HCT116 (cell line): ENCODE data around the gene ADARB2. TPM values are rescaled to one million over a fixed set of nuclear protein-coding genes. Genes with fewer than 3 reads are reported as not detected.

Source experiments
- ATAC-seq: fragments of 200-7000 bp; cut with Tn5 transposase; 2 replicates; pipeline ENCODE4 v1.9.1; 2020; ENCODE audit warnings: mild to moderate bottlenecking, moderate library complexity
- BruUV-seq: library from RNA; stranded (reverse); fragments of 400-500 nt; replicated peaks from 2 replicates; lab custom pipeline; 2021; lab: Mats Ljungman, UMichigan
- CTCF ChIA-PET: fragments of 300-600 bp; sonication (Branson Sonifier 250); formaldehyde crosslinking; loops from one replicate; lab custom pipeline; 2021; ENCODE audit warnings: antibody characterized with exemption; lab: Charles Lee
- POLR2A ChIA-PET: fragments of 300-600, 350-600 bp; sonication (Branson Sonifier 250); formaldehyde crosslinking; loops from one replicate; lab custom pipeline; 2021; ENCODE audit warnings: antibody characterized with exemption; lab: Charles Lee
- RAD21 ChIA-PET, 2 experiments: fragments of 300-600 bp; sonication (Branson Sonifier 250); formaldehyde crosslinking; loops; one replicate each; lab custom pipeline; 2023; ENCODE audit warnings: low total read pairs in 2 of 2; ENCODE audit not compliant: uncharacterized antibody in 2 of 2, unreplicated experiment in 2 of 2, low non-redundant PET in 1 of 2; lab: Charles Lee
- DNase-seq: peaks from one replicate; pipeline ENCODE4 v3.0.0-alpha.2; 2010; ENCODE audit warnings: low read depth, low spot score
- H2AFZ ChIP-seq: fragments of 200-600 bp; shearing (Covaris generic), sonication (generic); 2 replicates; pipeline ENCODE4 v1.6.1; 2017; ENCODE audit warnings: low read depth, mixed run types, mixed read lengths, antibody characterized with exemption, low read length; ENCODE audit not compliant: poor library complexity, severe bottlenecking
- H3K27ac ChIP-seq: 2 replicates; pipeline ENCODE4 v1.5.1; 2012; ENCODE audit warnings: low read depth, low read length
- H3K27me3 ChIP-seq: fragments of 200-600 bp; sonication (generic); 2 replicates; pipeline ENCODE4 v1.6.1; 2016; ENCODE audit warnings: mixed run types, low read length, mixed read lengths; ENCODE audit not compliant: insufficient read depth
- H3K36me3 ChIP-seq, 2 experiments: fragments of 200-500 bp in 1 of 2; fragments of 200-600 bp in 1 of 2; sonication (Bioruptor generic) in 1 of 2; sonication (generic) in 1 of 2; 2 replicates each; pipeline versions ENCODE4 v1.5.1 to v1.6.1; 2014 to 2016; ENCODE audit warnings: low read length in 2 of 2, inconsistent platforms in 1 of 2, mixed read lengths in 1 of 2, mixed run types in 1 of 2; ENCODE audit not compliant: insufficient read depth in 2 of 2, control insufficient read depth in 1 of 2
- H3K4me1 ChIP-seq, 2 experiments: fragments of 200-600 bp in 1 of 2; sonication (generic) in 1 of 2; 2 replicates each; pipeline versions ENCODE4 v1.5.1 to v1.6.1; 2012 to 2017; ENCODE audit warnings: low read length in 2 of 2, inconsistent platforms in 1 of 2, mild to moderate bottlenecking in 1 of 2, mixed read lengths in 1 of 2, mixed run types in 1 of 2, moderate library complexity in 1 of 2; ENCODE audit not compliant: insufficient read depth in 2 of 2, control insufficient read depth in 1 of 2
- H3K4me2 ChIP-seq: fragments of 200-600 bp; sonication (generic); 2 replicates; pipeline ENCODE4 v1.6.1; 2017; ENCODE audit warnings: mixed run types, low read length, mixed read lengths
- H3K4me3 ChIP-seq, 2 experiments: fragments of 200-600 bp in 1 of 2; sonication (generic) in 1 of 2; replicated peaks in 1 of 2; 2 replicates each; pipeline ENCODE4 v1.5.1; 2011 to 2016; ENCODE audit warnings: low read length in 2 of 2, control low read depth in 1 of 2, low read depth in 1 of 2, mild to moderate bottlenecking in 1 of 2, mixed read lengths in 1 of 2, mixed run types in 1 of 2
- H3K79me2 ChIP-seq: fragments of 200-600 bp; sonication (generic); 2 replicates; pipeline ENCODE4 v1.6.1; 2017; ENCODE audit warnings: mild to moderate bottlenecking, mixed run types, low read length, moderate library complexity, mixed read lengths; ENCODE audit not compliant: insufficient read depth
- H3K9ac ChIP-seq: fragments of 200-600 bp; sonication (generic); 2 replicates; pipeline ENCODE4 v1.6.1; 2016; ENCODE audit warnings: low read length, mixed read lengths
- H3K9me2 ChIP-seq: fragments of 200-600 bp; sonication (generic), shearing (Covaris generic); 2 replicates; pipeline ENCODE4 v1.6.1; 2017; ENCODE audit warnings: mixed run types, mild to moderate bottlenecking, moderate library complexity; ENCODE audit not compliant: insufficient read depth
- H3K9me3 ChIP-seq, 2 experiments: fragments of 200-500 bp in 1 of 2; fragments of 200-600 bp in 1 of 2; sonication (Bioruptor generic) in 1 of 2; sonication (generic) in 1 of 2; 2 replicates each; pipeline ENCODE4 v1.6.1; 2014 to 2017; ENCODE audit warnings: low read length in 2 of 2, mixed read lengths in 2 of 2, inconsistent platforms in 1 of 2, low read depth in 1 of 2, mild to moderate bottlenecking in 1 of 2, mixed run types in 1 of 2, moderate library complexity in 1 of 2; ENCODE audit not compliant: control insufficient read depth in 1 of 2, insufficient read depth in 1 of 2
- H4K20me1 ChIP-seq: fragments of 200-600 bp; sonication (generic), shearing (Covaris generic); 2 replicates; pipeline ENCODE4 v1.6.1; 2017; ENCODE audit warnings: mixed run types, mild to moderate bottlenecking, moderate library complexity; ENCODE audit not compliant: insufficient read depth
- EGR1 ChIP-seq: IDR thresholded peaks from 2 replicates; pipeline ENCODE4 v1.6.1; 2012; ENCODE audit warnings: low read depth
- ELF1 ChIP-seq: IDR thresholded peaks from 2 replicates; pipeline ENCODE4 v1.6.1; 2012; ENCODE audit warnings: low read depth, borderline replicate concordance
- EZH2 ChIP-seq: fragments of 200-600 bp; sonication (generic); IDR thresholded peaks from 2 replicates; pipeline ENCODE4 v1.6.1; 2017; ENCODE audit warnings: antibody characterized with exemption, mixed run types
- EZH2phosphoT487 ChIP-seq: fragments of 200-600 bp; IDR thresholded peaks from 2 replicates; pipeline ENCODE4 v1.6.1; 2018; ENCODE audit warnings: antibody characterized with exemption, borderline replicate concordance
- POLR2A ChIP-seq: IDR thresholded peaks from 2 replicates; pipeline ENCODE4 v1.7.0; 2011; ENCODE audit warnings: borderline replicate concordance; ENCODE audit not compliant: insufficient read depth, insufficient read length; ENCODE audit errors: extremely low read depth
- RAD21 ChIP-seq: IDR thresholded peaks from 2 replicates; pipeline ENCODE4 v1.6.1; 2012; ENCODE audit warnings: low read depth, mild to moderate bottlenecking
- YY1 ChIP-seq: IDR thresholded peaks from 2 replicates; pipeline ENCODE4 v1.6.1; 2011; ENCODE audit warnings: low read length, low read depth, moderate library complexity, mild to moderate bottlenecking; ENCODE audit not compliant: insufficient replicate concordance; ENCODE audit errors: extremely low read depth
- ZNF274 ChIP-seq: fragments of 200-500 bp; sonication (Bioruptor generic); IDR thresholded peaks from 2 replicates; pipeline ENCODE4 v1.6.1; 2014; ENCODE audit warnings: mild to moderate bottlenecking, low read depth, low read length, inconsistent platforms
- intact Hi-C: fragments of 100-400 bp; cut with micrococcal nuclease; formaldehyde crosslinking; loops from 2 replicates; pipeline ENCODE4 v1.10.0; 2022
- total RNA-seq: library from RNA; stranded (reverse); gene quantifications from one replicate; pipeline ENCODE4 v1.2.1, GENCODE V29; 2021; ENCODE audit not compliant: unreplicated experiment
- TF ChIP-seq, protein P1 (sequence below): IDR thresholded peaks from 2 replicates; pipeline ENCODE4 v1.6.1; 2012; ENCODE audit warnings: low read depth
- TF ChIP-seq, protein P2 (sequence below), 3 experiments: fragments of 200-600 bp in 1 of 3; sonication (generic) in 1 of 3; IDR thresholded peaks in 2 of 3; conservative IDR thresholded peaks in 1 of 3; 2 replicates each; pipeline ENCODE4 v1.5.1; 2012 to 2017; ENCODE audit warnings: low read depth in 2 of 3, low read length in 2 of 3, antibody characterized with exemption in 1 of 3, borderline replicate concordance in 1 of 3, control low read depth in 1 of 3, mild to moderate bottlenecking in 1 of 3, mixed read lengths in 1 of 3, mixed run types in 1 of 3, moderate library complexity in 1 of 3; ENCODE audit not compliant: insufficient read depth in 1 of 3
- TF ChIP-seq, protein P3 (sequence below): IDR thresholded peaks from 2 replicates; pipeline ENCODE4 v1.6.1; 2011; ENCODE audit warnings: mild to moderate bottlenecking, low read length, moderate library complexity; ENCODE audit not compliant: insufficient replicate concordance; ENCODE audit errors: extremely low read depth

ADARB2 gene
- total RNA-seq, 1 experiment from 2014 or later, result not detected

DNA sequence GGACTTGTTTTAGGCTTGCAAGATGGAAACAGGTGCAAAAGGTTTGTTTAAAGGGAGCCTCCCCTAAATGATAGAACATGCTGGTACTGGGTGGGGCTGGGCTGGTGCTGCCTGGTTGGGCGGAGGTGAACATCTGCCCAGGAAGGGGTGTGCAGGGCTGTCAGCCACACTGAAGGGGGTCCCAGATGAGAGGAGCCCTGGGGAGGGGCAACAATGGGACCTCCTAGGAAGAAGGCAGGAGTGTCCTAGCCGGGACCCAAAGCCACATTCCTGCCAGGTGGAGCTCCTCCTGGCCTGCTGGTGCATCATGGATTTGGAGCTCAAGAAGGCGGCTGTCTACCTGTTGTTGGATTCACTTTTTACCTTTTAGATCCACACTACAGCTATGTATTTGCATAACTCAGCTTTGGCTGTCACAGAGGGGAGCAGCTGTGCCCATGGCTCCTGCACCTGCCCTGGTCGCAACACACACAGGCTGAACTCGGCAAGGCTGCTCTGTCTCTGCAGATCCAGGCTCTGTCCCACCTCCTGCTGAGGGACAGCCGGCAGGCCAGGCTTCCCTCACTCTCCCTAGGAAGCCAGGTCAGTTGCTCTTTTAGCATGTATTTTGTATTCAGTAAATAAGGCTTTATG is 59.9 kb downstream of the ADARB2 start:
- POLR2A ChIA-PET, result no interaction called here
- CTCF ChIA-PET, result no interaction called here
- no peak for TF ChIP-seq EGR1
- no peak for TF ChIP-seq EZH2phosphoT487
- TF ChIP-seq POLR2A, result no peak
- TF ChIP-seq, protein P1, sequence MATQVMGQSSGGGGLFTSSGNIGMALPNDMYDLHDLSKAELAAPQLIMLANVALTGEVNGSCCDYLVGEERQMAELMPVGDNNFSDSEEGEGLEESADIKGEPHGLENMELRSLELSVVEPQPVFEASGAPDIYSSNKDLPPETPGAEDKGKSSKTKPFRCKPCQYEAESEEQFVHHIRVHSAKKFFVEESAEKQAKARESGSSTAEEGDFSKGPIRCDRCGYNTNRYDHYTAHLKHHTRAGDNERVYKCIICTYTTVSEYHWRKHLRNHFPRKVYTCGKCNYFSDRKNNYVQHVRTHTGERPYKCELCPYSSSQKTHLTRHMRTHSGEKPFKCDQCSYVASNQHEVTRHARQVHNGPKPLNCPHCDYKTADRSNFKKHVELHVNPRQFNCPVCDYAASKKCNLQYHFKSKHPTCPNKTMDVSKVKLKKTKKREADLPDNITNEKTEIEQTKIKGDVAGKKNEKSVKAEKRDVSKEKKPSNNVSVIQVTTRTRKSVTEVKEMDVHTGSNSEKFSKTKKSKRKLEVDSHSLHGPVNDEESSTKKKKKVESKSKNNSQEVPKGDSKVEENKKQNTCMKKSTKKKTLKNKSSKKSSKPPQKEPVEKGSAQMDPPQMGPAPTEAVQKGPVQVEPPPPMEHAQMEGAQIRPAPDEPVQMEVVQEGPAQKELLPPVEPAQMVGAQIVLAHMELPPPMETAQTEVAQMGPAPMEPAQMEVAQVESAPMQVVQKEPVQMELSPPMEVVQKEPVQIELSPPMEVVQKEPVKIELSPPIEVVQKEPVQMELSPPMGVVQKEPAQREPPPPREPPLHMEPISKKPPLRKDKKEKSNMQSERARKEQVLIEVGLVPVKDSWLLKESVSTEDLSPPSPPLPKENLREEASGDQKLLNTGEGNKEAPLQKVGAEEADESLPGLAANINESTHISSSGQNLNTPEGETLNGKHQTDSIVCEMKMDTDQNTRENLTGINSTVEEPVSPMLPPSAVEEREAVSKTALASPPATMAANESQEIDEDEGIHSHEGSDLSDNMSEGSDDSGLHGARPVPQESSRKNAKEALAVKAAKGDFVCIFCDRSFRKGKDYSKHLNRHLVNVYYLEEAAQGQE, result no peak
- no peak for TF ChIP-seq EZH2
- no TSS peak for BruUV-seq
- Histone ChIP-seq H3K9ac (no peak overlapping the region), H3K9me3 (no peaks in the 10 kb centered on the region), H3K9me2 (no peaks in the 10 kb centered on the region), H3K27ac (no peak overlapping the region), H3K4me2 (no peak overlapping the region), H3K79me2 (no peaks in the 10 kb centered on the region), H3K27me3 (0 out of 2 replicates have a peak, but pooled peaks cover 5% of the 10 kb centered on the region), H2AFZ (no peak overlapping the region), H4K20me1 (no peaks in the 10 kb centered on the region), H3K4me3 (no peak overlapping the region), H3K36me3 (no peaks in the 10 kb centered on the region), H3K4me1 (no peaks in the 10 kb centered on the region)
- ATAC-seq (no peak), DNase-seq (no peak)
- intact Hi-C loops, result no loop called here
- RAD21 ChIA-PET, result no interaction called here

DNA sequence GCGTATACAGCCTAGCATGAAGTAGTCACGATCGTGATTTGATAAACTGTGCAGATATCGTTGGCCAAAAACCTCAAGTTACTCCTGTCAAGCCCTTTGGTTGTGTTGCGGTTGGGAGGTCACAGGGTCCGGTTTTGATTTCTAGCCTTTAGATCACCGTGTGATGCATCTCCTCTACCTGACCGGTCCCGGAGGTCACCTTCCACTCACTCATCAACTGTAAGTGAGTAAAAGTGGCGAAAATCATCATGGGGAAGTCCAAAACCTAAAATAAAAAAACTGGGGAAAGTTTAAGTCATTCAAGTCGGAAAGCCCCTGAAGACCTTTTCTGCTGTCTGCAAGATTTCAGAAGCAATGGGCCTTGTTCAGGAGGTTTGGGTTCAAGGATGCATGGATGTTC is 62.8 kb downstream of the ADARB2 start:
- RAD21 ChIA-PET, result no interaction called here
- TF ChIP-seq, protein P2, sequence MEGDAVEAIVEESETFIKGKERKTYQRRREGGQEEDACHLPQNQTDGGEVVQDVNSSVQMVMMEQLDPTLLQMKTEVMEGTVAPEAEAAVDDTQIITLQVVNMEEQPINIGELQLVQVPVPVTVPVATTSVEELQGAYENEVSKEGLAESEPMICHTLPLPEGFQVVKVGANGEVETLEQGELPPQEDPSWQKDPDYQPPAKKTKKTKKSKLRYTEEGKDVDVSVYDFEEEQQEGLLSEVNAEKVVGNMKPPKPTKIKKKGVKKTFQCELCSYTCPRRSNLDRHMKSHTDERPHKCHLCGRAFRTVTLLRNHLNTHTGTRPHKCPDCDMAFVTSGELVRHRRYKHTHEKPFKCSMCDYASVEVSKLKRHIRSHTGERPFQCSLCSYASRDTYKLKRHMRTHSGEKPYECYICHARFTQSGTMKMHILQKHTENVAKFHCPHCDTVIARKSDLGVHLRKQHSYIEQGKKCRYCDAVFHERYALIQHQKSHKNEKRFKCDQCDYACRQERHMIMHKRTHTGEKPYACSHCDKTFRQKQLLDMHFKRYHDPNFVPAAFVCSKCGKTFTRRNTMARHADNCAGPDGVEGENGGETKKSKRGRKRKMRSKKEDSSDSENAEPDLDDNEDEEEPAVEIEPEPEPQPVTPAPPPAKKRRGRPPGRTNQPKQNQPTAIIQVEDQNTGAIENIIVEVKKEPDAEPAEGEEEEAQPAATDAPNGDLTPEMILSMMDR (IDR thresholded peaks at IDR 0.05 in 2 of 3, conservative IDR thresholded peaks at IDR 0.05 in 1 of 3; ENCODE audit: borderline replicate concordance in 1 of 3, insufficient read depth in 1 of 3, low read depth in 2 of 3, low read length in 2 of 3), result no peak
- TF ChIP-seq EZH2 (no peak), RAD21 (no peak), ZNF274 (no peak), YY1 (no peak), EZH2phosphoT487 (no peak), ELF1 (no peak)
- TF ChIP-seq, protein P3, sequence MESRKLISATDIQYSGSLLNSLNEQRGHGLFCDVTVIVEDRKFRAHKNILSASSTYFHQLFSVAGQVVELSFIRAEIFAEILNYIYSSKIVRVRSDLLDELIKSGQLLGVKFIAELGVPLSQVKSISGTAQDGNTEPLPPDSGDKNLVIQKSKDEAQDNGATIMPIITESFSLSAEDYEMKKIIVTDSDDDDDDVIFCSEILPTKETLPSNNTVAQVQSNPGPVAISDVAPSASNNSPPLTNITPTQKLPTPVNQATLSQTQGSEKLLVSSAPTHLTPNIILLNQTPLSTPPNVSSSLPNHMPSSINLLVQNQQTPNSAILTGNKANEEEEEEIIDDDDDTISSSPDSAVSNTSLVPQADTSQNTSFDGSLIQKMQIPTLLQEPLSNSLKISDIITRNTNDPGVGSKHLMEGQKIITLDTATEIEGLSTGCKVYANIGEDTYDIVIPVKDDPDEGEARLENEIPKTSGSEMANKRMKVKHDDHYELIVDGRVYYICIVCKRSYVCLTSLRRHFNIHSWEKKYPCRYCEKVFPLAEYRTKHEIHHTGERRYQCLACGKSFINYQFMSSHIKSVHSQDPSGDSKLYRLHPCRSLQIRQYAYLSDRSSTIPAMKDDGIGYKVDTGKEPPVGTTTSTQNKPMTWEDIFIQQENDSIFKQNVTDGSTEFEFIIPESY, result no peak

More for the DNA sequence above, 62.8 kb downstream of the ADARB2 start:
- Histone ChIP-seq H3K79me2 (no peaks in the 10 kb centered on the region), H3K9ac (no peak overlapping the region), H3K9me2 (no peaks in the 10 kb centered on the region), H3K27me3 (0 out of 2 replicates have a peak, but pooled peaks cover 5% of the 10 kb centered on the region), H3K9me3 (no peaks in the 10 kb centered on the region), H3K4me1 (no peaks in the 10 kb centered on the region), H4K20me1 (no peaks in the 10 kb centered on the region), H3K27ac (no peak overlapping the region), H3K4me2 (no peak overlapping the region), H3K4me3 (no peak overlapping the region), H2AFZ (no peak overlapping the region), H3K36me3 (no peaks in the 10 kb centered on the region)
- ATAC-seq (no peak), DNase-seq (no peak)
- BruUV-seq, result no TSS peak
- ChIA-PET POLR2A (no interaction called here), CTCF (no interaction called here)
- intact Hi-C loops, result no loop called here
